ENCODE data around the gene SERGEF.

The SERGEF gene

DNA sequence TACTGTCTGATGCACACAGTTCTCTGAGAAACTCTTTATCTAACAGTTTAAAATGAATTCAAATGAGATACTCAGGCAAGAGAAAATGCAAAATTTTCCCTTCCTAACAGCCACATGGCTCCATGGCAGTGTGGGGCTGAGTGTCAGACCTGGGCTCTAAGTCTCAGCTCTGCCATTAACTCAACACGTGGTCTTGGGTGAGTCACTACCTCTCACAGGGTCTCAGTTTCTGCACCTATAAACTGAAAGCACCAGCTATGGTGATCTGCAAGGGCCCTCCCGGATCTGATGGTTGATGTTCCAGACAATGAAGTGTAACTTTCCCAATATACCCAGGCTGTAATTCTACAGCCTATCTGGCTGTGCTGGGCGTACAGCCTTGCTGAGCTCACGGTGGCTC is 207.8 kb downstream of the SERGEF start:
- Histone ChIP-seq H3K9me3 (replicated peaks; ENCODE audit: low read length) (no peaks in the 10 kb centered on the region), H3K4me3 (ENCODE audit: low read length) (no peak overlapping the region), H3K4me2 (ENCODE audit: low read length) (no peak overlapping the region), H3K4me1 (ENCODE audit: control insufficient read depth, insufficient read depth, low read length) (no peaks in the 10 kb centered on the region), H3K9ac (ENCODE audit: low read depth, low read length) (no peak overlapping the region), H3K27me3 (ENCODE audit: control insufficient read depth, insufficient read depth, low read length) (no peaks in the 10 kb centered on the region), H3K36me3 (ENCODE audit: insufficient read depth, low read length) (no peaks in the 10 kb centered on the region)

DNA sequence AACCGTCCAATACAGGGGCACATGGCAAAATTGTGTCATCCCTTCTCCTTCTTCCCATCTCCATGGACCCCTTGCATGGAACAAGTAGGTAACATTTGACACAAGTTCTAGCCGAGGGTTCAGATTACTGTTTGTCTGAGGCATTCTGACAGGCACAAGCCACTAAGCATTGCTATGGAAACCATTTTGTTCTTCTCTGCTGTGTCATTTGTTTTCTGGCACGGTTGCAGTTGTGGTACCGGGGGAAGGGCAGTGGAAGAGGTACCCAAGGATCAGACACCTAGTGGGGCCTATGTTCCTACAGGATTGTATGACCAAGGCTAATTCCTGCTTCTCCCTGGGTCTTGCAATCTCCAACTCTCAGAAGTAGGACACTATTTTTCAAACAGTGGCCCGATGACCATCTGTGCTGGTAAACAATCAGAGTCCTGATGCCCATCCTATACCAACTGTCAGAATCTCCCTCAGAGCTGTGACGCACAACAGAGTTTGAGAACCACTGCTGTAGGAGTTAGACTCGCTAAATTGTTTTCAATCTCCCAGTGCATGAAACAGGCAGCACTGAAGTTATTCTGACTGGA is 209.0 kb downstream of the SERGEF start:
- H3K4me1 ChIP-seq (ENCODE audit: control insufficient read depth, insufficient read depth, low read length): no peaks in the 10 kb centered on the region
- no peak overlapping the region for H3K9ac ChIP-seq (ENCODE audit: low read depth, low read length)
- no peak overlapping the region for H3K4me2 ChIP-seq (ENCODE audit: low read length)
- no peaks in the 10 kb centered on the region for H3K27me3 ChIP-seq (ENCODE audit: control insufficient read depth, insufficient read depth, low read length)
- no peaks in the 10 kb centered on the region for H3K36me3 ChIP-seq (ENCODE audit: insufficient read depth, low read length)
- no peaks in the 10 kb centered on the region for H3K9me3 ChIP-seq (replicated peaks; ENCODE audit: low read length)
- no peak overlapping the region for H3K4me3 ChIP-seq (ENCODE audit: low read length)

DNA sequence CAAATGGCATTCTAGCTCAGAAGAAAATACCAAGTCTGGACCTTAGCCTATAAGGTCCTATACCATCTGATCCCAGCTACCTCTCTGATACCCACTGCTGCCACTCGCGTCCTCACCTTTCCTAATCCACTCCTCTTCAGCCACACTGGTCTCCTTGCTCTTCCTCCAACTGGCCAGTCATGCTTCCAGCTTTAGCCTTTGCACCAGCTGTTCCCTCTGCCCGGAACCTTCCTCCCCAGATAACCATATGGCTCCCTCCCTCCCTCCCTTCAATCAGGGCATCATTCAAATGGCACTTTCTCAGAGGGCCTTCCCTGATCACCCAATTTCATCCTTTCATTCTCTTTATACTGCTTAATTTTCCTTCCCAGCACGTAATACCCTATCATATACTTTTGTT is 210.4 kb downstream of the SERGEF start:
- Histone ChIP-seq H3K36me3 (ENCODE audit: insufficient read depth, low read length) (no peaks in the 10 kb centered on the region), H3K9ac (ENCODE audit: low read depth, low read length) (no peak overlapping the region), H3K27me3 (ENCODE audit: control insufficient read depth, insufficient read depth, low read length) (no peaks in the 10 kb centered on the region), H3K4me3 (ENCODE audit: low read length) (no peak overlapping the region), H3K4me2 (ENCODE audit: low read length) (no peak overlapping the region), H3K4me1 (ENCODE audit: control insufficient read depth, insufficient read depth, low read length) (no peaks in the 10 kb centered on the region), H3K9me3 (replicated peaks; ENCODE audit: low read length) (no peaks in the 10 kb centered on the region)

DNA sequence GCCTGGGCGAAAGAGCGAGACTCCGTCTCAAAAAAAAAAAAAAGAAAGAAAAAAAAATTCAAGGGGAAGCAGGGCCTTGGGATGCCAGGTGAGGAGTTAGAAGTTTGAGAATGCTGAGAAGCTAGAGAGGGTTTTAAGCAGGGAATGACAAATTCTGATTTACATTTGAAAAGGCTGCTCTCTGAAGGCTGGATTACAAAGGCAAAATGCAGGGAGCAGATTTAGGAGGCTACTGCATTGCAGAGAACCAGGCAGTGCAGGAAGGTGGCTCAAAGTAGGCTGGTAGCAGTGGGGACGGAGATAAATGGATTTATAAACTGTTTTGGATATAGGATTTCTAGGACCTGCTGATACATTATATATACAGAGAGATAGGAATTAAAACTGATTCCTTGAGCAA is 211.7 kb downstream of the SERGEF start:
- Histone ChIP-seq H3K9me3 (replicated peaks; ENCODE audit: low read length) (no peaks in the 10 kb centered on the region), H3K4me1 (ENCODE audit: control insufficient read depth, insufficient read depth, low read length) (no peaks in the 10 kb centered on the region), H3K27me3 (ENCODE audit: control insufficient read depth, insufficient read depth, low read length) (no peaks in the 10 kb centered on the region), H3K36me3 (ENCODE audit: insufficient read depth, low read length) (no peaks in the 10 kb centered on the region), H3K9ac (ENCODE audit: low read depth, low read length) (no peak overlapping the region), H3K4me3 (ENCODE audit: low read length) (no peak overlapping the region), H3K4me2 (ENCODE audit: low read length) (no peak overlapping the region)

DNA sequence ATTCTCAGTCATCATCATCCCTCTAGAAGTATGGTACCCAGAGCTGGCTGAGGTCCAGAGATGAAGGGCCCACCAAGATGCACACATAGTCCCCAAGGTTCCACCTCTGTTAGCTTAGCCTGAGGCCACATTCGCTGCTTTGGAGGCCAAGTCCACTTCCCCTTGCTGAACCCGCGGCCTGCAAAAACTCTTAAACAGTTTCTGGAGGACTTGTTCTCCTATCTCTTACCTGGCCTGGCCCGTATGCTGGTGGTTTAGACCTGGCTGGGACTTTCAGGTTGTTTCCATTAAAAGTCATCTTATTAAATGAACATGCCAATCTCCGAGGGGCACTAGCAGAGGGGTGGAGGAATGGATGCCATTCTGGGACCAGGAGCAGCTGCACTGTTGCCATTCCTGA is 213.7 kb downstream of the SERGEF start:
- no peak overlapping the region for H3K4me3 ChIP-seq (ENCODE audit: low read length)
- no peaks in the 10 kb centered on the region for H3K27me3 ChIP-seq (ENCODE audit: control insufficient read depth, insufficient read depth, low read length)
- no peaks in the 10 kb centered on the region for H3K4me1 ChIP-seq (ENCODE audit: control insufficient read depth, insufficient read depth, low read length)
- H3K9ac ChIP-seq (ENCODE audit: low read depth, low read length): no peak overlapping the region
- H3K9me3 ChIP-seq (replicated peaks; ENCODE audit: low read length): no peaks in the 10 kb centered on the region
- H3K4me2 ChIP-seq (ENCODE audit: low read length): no peak overlapping the region
- no peaks in the 10 kb centered on the region for H3K36me3 ChIP-seq (ENCODE audit: insufficient read depth, low read length)

DNA sequence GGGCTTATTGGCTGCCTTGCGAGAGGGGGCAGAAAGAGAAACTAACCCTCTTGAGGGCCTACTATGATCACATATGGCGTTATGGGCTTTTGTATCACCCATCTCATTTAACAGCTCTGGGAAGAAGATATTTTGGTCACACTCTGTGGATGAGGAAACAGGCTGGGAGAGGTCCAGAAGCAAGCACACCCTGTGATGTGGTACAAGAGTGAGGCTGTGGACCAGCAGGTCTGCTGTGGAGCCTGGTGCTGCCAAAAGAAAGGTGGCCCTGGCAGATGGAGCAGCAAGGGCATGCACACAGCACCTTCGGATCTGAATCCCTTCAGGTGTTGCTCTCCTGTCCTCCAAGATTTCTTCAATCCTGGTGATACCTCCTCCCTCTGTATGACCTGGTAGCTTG is 214.1 kb downstream of the SERGEF start:
- Histone ChIP-seq H3K4me2 (ENCODE audit: low read length) (no peak overlapping the region), H3K9me3 (replicated peaks; ENCODE audit: low read length) (no peaks in the 10 kb centered on the region), H3K9ac (ENCODE audit: low read depth, low read length) (no peak overlapping the region), H3K36me3 (ENCODE audit: insufficient read depth, low read length) (no peaks in the 10 kb centered on the region), H3K4me1 (ENCODE audit: control insufficient read depth, insufficient read depth, low read length) (no peaks in the 10 kb centered on the region), H3K27me3 (ENCODE audit: control insufficient read depth, insufficient read depth, low read length) (no peaks in the 10 kb centered on the region), H3K4me3 (ENCODE audit: low read length) (no peak overlapping the region)

DNA sequence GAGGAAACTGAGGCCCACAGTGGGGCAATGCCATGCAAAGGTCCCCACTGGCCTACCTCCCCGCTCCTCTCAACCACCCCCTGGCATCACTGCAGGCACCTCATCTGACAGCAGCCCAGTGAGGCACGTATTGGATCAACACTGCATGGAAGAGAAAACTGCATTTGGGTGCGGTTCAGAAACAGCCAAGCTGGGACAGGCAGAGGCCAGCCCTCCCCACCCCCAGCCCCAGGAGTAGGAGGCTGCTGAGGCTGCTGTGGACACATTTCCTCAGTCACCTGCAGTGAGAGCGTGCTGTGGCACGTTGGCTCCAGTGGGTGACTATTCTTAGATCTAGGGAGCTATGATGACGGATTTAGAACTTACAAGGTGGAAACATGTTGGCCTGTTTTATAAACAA is 214.6 kb downstream of the SERGEF start:
- H3K36me3 ChIP-seq (ENCODE audit: insufficient read depth, low read length): no peaks in the 10 kb centered on the region
- H3K9ac ChIP-seq (ENCODE audit: low read depth, low read length): no peak overlapping the region
- no peaks in the 10 kb centered on the region for H3K9me3 ChIP-seq (replicated peaks; ENCODE audit: low read length)
- no peaks in the 10 kb centered on the region for H3K4me1 ChIP-seq (ENCODE audit: control insufficient read depth, insufficient read depth, low read length)
- no peak overlapping the region for H3K4me2 ChIP-seq (ENCODE audit: low read length)
- H3K4me3 ChIP-seq (ENCODE audit: low read length): no peak overlapping the region
- no peaks in the 10 kb centered on the region for H3K27me3 ChIP-seq (ENCODE audit: control insufficient read depth, insufficient read depth, low read length)

DNA sequence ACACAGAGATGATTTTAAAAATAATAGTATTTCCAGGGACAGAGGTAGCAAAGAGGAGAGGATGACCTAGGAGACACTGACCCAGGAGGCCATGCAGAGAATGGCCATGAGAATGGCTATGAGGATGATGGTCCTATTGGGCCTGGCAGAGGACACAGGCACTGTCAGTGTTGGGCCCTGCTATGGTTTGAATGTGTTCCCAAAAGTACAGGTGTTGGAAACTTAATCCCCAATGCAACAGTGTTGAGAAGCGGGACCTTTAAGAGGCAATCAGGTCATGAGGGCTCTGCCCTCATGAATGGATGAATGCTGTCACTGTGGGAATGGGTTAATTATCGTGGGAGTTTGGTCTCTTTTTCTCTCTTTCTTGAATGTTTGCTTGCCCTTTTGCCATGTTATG is 216.7 kb downstream of the SERGEF start:
- H3K4me1 ChIP-seq (ENCODE audit: control insufficient read depth, insufficient read depth, low read length): peaks cover under 1% of the 10 kb centered on the region
- no peak overlapping the region for H3K4me3 ChIP-seq (ENCODE audit: low read length)
- no peak overlapping the region for H3K9ac ChIP-seq (ENCODE audit: low read depth, low read length)
- H3K9me3 ChIP-seq (replicated peaks; ENCODE audit: low read length): no peaks in the 10 kb centered on the region
- H3K36me3 ChIP-seq (ENCODE audit: insufficient read depth, low read length): no peaks in the 10 kb centered on the region
- H3K4me2 ChIP-seq (ENCODE audit: low read length): no peak overlapping the region
- H3K27me3 ChIP-seq (ENCODE audit: control insufficient read depth, insufficient read depth, low read length): no peaks in the 10 kb centered on the region

DNA sequence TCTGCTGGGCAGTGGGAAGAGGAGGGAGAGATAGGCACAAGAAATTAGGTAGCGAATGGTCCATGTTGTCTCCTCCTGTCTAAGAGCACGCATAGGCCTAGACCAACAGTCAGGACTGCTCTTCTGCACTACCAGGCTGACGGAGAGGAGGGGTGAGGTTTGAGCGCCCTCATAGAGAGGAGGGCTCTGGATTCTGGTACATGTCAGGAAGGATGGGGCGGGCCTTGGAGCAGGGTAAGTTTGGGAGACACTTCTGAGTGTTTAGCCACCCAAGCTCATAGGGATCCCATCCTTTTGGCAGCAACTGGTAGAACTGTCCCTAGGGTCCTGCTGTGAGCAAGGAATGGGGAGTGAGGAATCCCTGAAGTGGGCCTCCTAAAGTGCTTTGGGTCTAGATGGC is 217.9 kb downstream of the SERGEF start:
- H3K4me1 ChIP-seq (ENCODE audit: control insufficient read depth, insufficient read depth, low read length): peaks cover 12% of the 10 kb centered on the region
- no peak overlapping the region for H3K4me2 ChIP-seq (ENCODE audit: low read length)
- H3K4me3 ChIP-seq (ENCODE audit: low read length): no peak overlapping the region
- no peaks in the 10 kb centered on the region for H3K27me3 ChIP-seq (ENCODE audit: control insufficient read depth, insufficient read depth, low read length)
- H3K9me3 ChIP-seq (replicated peaks; ENCODE audit: low read length): no peaks in the 10 kb centered on the region
- no peak overlapping the region for H3K9ac ChIP-seq (ENCODE audit: low read depth, low read length)
- H3K36me3 ChIP-seq (ENCODE audit: insufficient read depth, low read length): no peaks in the 10 kb centered on the region

DNA sequence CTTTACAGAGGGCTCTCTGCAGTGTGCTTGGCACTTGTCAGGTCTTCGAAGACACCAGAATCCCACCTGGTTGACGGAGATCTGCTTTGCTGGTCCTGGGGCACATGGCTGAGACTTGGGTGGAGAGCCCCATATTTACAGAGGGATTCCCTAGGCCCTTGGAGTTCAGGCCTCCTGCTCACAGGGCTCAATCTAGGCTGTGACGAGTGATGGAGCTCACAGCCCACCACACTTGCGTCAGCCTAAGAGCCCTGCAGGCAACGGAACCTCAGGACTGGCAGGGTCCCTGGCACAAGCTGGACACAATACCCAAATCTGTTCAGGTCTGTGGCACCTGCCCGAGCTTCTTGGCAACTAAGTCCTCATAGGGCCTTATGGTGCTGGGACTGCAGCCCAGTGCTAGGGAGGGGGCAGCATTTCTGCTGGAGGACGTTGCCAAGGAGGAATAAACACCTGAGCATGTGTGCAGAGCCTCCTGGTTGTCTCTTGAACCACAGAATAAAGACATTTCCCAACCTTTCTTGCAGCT is 219.1 kb downstream of the SERGEF start:
- no peaks in the 10 kb centered on the region for H3K36me3 ChIP-seq (ENCODE audit: insufficient read depth, low read length)
- no peak overlapping the region for H3K4me2 ChIP-seq (ENCODE audit: low read length)
- no peak overlapping the region for H3K9ac ChIP-seq (ENCODE audit: low read depth, low read length)
- no peaks in the 10 kb centered on the region for H3K9me3 ChIP-seq (replicated peaks; ENCODE audit: low read length)
- no peak overlapping the region for H3K4me3 ChIP-seq (ENCODE audit: low read length)
- H3K27me3 ChIP-seq (ENCODE audit: control insufficient read depth, insufficient read depth, low read length): no peaks in the 10 kb centered on the region
- H3K4me1 ChIP-seq (ENCODE audit: control insufficient read depth, insufficient read depth, low read length): peaks cover 13% of the 10 kb centered on the region

DNA sequence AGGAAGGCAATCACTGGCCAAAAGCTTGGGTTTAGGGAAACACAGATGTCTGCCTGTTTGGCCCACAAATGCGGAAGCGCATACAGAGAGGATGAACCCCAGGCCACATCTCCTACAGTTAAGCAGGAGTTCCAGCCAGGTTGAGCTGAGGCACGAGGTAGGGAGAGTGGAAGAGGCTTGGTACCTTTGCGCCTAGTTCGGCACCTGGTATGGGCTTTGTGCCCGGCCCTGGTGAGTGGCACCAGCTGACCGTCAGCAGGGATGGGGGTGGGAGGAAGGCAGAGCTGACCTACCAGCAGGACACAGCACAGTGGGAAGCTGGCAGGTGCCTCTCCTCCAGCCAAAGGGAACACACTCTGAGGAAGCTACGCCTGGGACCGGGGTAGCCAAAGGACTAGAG is 220.7 kb downstream of the SERGEF start:
- Histone ChIP-seq H3K4me2 (ENCODE audit: low read length) (no peak overlapping the region), H3K9ac (ENCODE audit: low read depth, low read length) (no peak overlapping the region), H3K9me3 (replicated peaks; ENCODE audit: low read length) (no peaks in the 10 kb centered on the region), H3K36me3 (ENCODE audit: insufficient read depth, low read length) (no peaks in the 10 kb centered on the region), H3K4me3 (ENCODE audit: low read length) (no peak overlapping the region), H3K4me1 (ENCODE audit: control insufficient read depth, insufficient read depth, low read length) (peaks cover 21% of the 10 kb centered on the region), H3K27me3 (ENCODE audit: control insufficient read depth, insufficient read depth, low read length) (no peaks in the 10 kb centered on the region)

DNA sequence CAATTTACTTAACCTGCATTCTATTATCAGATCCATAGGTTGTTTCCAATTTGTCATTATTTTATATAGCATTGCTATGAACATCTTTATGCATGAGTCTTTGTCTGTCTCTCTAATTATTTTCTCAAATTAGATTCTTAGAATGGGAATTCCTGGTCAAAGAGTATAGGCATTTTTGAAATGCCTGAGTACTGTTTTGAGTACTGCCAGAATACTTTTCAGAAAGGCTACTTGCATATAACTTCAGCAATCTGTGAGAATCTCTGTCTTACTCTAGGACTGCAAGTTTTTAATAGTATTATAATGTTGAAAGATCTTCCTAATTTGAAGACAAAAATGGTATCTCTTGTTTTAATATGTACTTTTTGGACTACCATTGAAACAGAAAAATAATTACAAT is 221.7 kb downstream of the SERGEF start:
- H3K4me1 ChIP-seq (ENCODE audit: control insufficient read depth, insufficient read depth, low read length): peaks cover 30% of the 10 kb centered on the region
- no peak overlapping the region for H3K4me3 ChIP-seq (ENCODE audit: low read length)
- no peak overlapping the region for H3K4me2 ChIP-seq (ENCODE audit: low read length)
- no peaks in the 10 kb centered on the region for H3K9me3 ChIP-seq (replicated peaks; ENCODE audit: low read length)
- no peak overlapping the region for H3K9ac ChIP-seq (ENCODE audit: low read depth, low read length)
- H3K36me3 ChIP-seq (ENCODE audit: insufficient read depth, low read length): no peaks in the 10 kb centered on the region
- H3K27me3 ChIP-seq (ENCODE audit: control insufficient read depth, insufficient read depth, low read length): no peaks in the 10 kb centered on the region

All from skeletal muscle satellite cell (primary cell).